Measurements from ENCODE around the gene CDK12.

CDK12 gene

DNA sequence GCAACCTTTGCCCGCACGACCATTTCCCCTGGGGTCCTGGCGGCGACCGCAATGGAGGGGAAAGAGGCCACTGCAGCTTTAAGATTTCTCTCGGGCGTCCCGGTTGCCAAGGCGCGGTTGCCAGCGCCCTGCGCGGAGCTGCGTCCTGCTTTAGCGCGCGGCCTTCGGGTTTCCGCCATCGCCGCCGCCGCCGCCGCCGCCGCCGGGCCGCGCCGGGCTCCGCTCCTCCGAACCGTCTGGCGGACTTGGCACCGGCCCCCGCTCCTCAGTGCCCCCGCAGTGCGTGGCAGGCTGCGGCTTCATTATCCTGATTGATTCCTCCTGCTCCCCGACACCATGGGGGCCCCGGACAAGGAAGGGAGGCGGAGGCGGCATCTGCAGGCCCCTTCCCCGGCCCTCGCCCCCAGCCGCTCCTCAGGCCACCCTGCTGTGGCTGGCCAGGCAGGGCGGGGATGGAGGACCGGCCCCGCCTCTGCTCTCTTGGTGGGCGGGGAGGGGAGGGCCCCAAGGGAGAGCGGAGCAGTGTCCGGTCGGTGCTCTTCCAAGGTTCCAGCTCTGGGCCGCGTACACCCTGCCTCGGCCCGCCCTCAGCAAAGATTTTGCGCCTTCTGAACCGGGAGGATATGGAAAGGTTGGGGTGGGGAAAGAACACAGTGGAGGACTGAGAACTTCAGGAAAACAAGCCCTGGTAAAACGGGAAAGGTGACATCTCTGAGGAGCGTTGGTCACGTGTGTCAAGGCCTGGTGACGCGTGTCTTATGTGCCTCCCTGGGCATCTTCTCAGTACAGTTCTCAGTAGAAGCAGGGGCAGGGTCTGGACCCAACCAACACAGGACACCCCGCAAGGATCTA, 112.4 kb downstream of the CDK12 start:
- Histone ChIP-seq H3K27ac (ENCODE audit: low read depth, low read length) (peak overlapping the region; percentile 68), H3K27me3 (ENCODE audit: control insufficient read depth in 1 of 2, insufficient read depth in 2 of 2, low read length in 2 of 2) (peaks cover 0 to 4% of the 10 kb centered on the region in 2 donors), H3K4me1 (ENCODE audit: insufficient read depth, low read length) (no peaks in the 10 kb centered on the region), H3K4me3 (ENCODE audit: low read depth in 1 of 2, low read length in 2 of 2) (peak overlapping the region; percentile 29 to 53), H3K9me3 (ENCODE audit: low read length) (no peaks in the 10 kb centered on the region), H3K36me3 (ENCODE audit: insufficient read depth, low read length) (peaks cover 6% of the 10 kb centered on the region), H3K9ac (ENCODE audit: low read length) (peak overlapping the region; percentile 23)

DNA sequence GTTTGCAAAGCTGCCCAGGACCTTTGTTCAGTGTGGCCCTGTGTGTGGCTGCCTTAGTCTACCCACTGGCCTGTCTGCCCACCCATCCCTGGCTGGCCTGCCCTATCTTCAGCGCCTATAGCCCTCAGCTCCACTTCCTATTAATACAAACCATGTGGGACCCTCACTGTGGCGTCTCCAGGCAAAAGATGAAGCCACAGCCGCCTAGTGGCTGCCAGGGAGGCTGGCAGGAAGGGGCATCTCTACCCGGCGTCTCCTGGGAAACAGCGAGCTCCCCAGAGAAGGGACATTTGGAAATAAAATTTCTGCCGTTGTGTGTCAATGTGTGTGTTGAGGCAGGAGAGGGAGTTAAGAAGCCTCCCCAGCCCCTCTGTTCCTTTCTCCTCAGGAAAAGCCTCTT, 114.9 kb downstream of the CDK12 start:
- no peaks in the 10 kb centered on the region for H3K9me3 ChIP-seq (ENCODE audit: low read length)
- H3K4me3 ChIP-seq (ENCODE audit: low read depth in 1 of 2, low read length in 2 of 2): no peak overlapping the region
- peaks cover 0 to 4% of the 10 kb centered on the region in 2 donors for H3K27me3 ChIP-seq (ENCODE audit: control insufficient read depth in 1 of 2, insufficient read depth in 2 of 2, low read length in 2 of 2)

DNA sequence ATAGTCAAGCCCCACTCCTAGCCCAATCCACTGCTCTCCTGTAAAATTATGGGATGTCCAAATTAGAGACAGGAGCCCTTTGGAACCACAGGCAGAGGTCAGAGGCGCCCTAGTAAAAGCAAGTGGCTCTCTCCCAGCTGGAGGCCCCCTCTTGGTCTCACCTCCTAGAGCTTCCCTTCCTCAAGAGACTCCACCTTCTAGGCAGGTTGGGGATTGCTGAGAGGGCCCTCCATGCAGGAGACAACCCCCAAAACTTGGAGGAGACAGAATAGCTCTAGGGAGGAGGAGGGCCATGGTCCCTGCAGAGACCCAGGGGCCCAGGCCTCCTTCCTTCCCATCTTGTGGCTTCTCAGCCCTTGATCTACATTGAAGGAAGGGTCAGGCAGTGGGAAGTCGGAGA, 117.0 kb downstream of the CDK12 start:
- Histone ChIP-seq H3K9ac (ENCODE audit: low read length) (no peak overlapping the region), H3K4me1 (ENCODE audit: insufficient read depth, low read length) (no peaks in the 10 kb centered on the region), H3K27me3 (ENCODE audit: control insufficient read depth in 1 of 2, insufficient read depth in 2 of 2, low read length in 2 of 2) (peaks cover 0 to 4% of the 10 kb centered on the region in 2 donors), H3K36me3 (ENCODE audit: insufficient read depth, low read length) (no peaks in the 10 kb centered on the region), H3K4me3 (ENCODE audit: low read depth in 1 of 2, low read length in 2 of 2) (no peak overlapping the region), H3K9me3 (ENCODE audit: low read length) (no peaks in the 10 kb centered on the region), H3K27ac (ENCODE audit: low read depth, low read length) (no peak overlapping the region)

More for the DNA sequence above, 114.9 kb downstream of the CDK12 start:
- Histone ChIP-seq H3K27ac (ENCODE audit: low read depth, low read length) (no peak overlapping the region), H3K4me1 (ENCODE audit: insufficient read depth, low read length) (no peaks in the 10 kb centered on the region), H3K36me3 (ENCODE audit: insufficient read depth, low read length) (no peaks in the 10 kb centered on the region), H3K9ac (ENCODE audit: low read length) (no peak overlapping the region)

DNA sequence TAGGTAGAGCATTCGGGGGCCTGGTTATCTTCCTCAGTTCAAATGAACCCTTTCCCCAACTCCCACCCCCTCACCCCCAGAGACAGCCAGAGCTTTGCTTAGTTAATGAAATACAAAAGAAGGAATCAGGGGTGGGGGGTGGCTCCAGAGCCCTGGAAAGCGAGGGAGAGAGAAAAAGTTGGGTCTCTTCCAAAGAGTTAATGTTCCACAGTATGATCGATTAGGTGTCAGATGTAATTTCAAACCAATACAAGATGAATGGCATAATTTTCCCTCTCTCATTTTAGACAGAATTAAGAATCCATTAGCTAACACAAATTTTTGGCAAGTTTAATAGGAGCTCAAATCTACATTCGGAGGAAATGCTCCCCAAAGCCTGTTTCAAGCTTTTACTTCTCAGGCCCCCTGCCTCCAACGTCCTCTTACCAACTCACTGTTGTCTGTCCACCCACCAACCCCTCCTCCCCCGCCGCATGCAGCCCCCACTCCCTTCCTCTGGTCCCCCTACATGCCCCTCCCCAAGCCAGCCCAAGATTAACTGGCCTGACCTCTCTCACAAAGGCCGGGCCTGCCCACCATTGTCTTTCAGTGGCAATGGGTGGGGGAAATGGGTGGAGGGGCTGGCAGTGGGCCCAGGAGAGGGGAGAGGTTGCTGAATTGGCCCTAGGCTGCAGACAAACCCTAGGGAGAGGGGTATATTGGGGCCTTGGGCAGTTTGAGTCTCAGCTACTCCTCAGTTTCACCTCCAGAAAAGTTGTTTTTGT, 118.2 kb downstream of the CDK12 start:
- Histone ChIP-seq H3K9me3 (ENCODE audit: low read length) (no peaks in the 10 kb centered on the region), H3K4me1 (ENCODE audit: insufficient read depth, low read length) (no peaks in the 10 kb centered on the region), H3K4me3 (ENCODE audit: low read depth in 1 of 2, low read length in 2 of 2) (no peak overlapping the region), H3K27ac (ENCODE audit: low read depth, low read length) (no peak overlapping the region), H3K36me3 (ENCODE audit: insufficient read depth, low read length) (no peaks in the 10 kb centered on the region), H3K9ac (ENCODE audit: low read length) (no peak overlapping the region), H3K27me3 (ENCODE audit: control insufficient read depth in 1 of 2, insufficient read depth in 2 of 2, low read length in 2 of 2) (peaks cover 0 to 4% of the 10 kb centered on the region in 2 donors)

DNA sequence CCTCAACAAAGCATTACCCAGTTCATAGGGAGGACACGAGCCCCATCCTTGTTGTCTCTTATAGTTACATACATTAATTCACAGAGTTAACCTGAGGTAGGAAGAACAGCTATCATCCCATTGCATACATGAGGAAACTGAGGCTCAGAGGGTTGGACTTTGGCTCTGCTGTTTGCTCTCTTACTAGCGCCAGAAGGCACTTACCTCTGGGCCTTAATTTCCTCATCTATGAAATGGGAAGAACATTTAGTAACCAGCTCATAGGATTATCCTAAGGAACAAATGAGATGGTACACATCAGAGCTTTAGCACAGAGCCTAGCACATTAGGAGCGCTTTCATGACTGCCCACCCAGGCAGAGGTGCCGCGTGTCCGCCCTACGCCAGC, 118.8 kb downstream of the CDK12 start:
- Histone ChIP-seq H3K4me3 (ENCODE audit: low read depth in 1 of 2, low read length in 2 of 2) (no peak overlapping the region), H3K27me3 (ENCODE audit: control insufficient read depth in 1 of 2, insufficient read depth in 2 of 2, low read length in 2 of 2) (peaks cover 0 to 4% of the 10 kb centered on the region in 2 donors), H3K9me3 (ENCODE audit: low read length) (no peaks in the 10 kb centered on the region), H3K9ac (ENCODE audit: low read length) (no peak overlapping the region), H3K36me3 (ENCODE audit: insufficient read depth, low read length) (no peaks in the 10 kb centered on the region), H3K27ac (ENCODE audit: low read depth, low read length) (no peak overlapping the region), H3K4me1 (ENCODE audit: insufficient read depth, low read length) (no peaks in the 10 kb centered on the region)

DNA sequence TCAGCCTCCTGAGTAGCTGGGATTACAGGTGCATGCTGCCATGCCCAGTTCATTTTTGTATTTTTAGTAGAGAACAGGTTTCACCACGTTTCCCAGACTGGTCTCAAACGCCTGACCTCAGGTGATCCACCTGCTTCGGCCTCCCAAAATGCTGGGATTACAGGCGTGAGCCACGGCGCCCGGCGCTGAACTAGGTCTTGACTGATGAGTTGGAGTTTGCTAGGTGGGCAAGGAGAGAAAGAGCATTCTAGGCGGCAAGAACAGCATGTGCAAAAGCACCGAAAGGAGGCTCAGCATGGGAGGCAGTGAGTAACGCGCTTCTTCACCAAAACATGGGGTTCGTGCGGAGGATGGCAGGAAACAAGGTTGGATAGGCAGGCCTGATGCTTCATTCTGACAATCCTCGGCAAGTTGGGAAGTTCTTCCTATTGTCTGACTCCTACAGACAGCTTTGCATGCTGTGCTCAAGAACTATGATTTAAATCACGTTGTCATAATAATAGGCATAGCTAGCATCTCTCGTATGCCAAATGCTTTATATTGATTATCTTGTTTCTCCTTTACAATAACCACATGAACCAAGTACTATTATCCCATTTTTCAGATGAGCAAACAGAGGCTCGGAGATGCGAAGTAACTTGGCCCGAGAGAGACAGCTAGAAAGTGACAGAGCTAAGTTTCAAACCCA, 119.9 kb downstream of the CDK12 start:
- no peak overlapping the region for H3K27ac ChIP-seq (ENCODE audit: low read depth, low read length)
- H3K27me3 ChIP-seq (ENCODE audit: control insufficient read depth in 1 of 2, insufficient read depth in 2 of 2, low read length in 2 of 2): peaks cover 0 to 4% of the 10 kb centered on the region in 2 donors
- no peak overlapping the region for H3K4me3 ChIP-seq (ENCODE audit: low read depth in 1 of 2, low read length in 2 of 2)
- H3K9ac ChIP-seq (ENCODE audit: low read length): no peak overlapping the region
- no peaks in the 10 kb centered on the region for H3K4me1 ChIP-seq (ENCODE audit: insufficient read depth, low read length)
- no peaks in the 10 kb centered on the region for H3K36me3 ChIP-seq (ENCODE audit: insufficient read depth, low read length)
- H3K9me3 ChIP-seq (ENCODE audit: low read length): no peaks in the 10 kb centered on the region

DNA sequence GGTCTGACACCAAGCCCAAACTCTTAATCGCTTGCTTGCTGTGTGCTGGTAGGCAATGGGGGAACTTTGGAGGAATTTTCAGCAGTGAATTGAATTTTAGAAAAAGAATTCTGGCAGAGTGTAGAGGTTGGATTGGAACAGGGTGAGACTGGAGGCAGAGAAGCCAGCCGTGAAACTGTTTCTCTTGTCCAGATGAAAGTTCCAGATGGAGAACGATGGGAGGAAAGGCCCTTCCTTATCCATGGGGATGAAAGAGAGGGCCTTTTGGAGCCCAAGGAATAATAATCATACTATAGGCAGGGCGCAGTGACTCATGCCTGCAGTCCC, 120.4 kb downstream of the CDK12 start:
- Histone ChIP-seq H3K27ac (ENCODE audit: low read depth, low read length) (no peak overlapping the region), H3K9me3 (ENCODE audit: low read length) (no peaks in the 10 kb centered on the region), H3K4me3 (ENCODE audit: low read depth in 1 of 2, low read length in 2 of 2) (no peak overlapping the region), H3K4me1 (ENCODE audit: insufficient read depth, low read length) (no peaks in the 10 kb centered on the region), H3K9ac (ENCODE audit: low read length) (no peak overlapping the region), H3K36me3 (ENCODE audit: insufficient read depth, low read length) (no peaks in the 10 kb centered on the region), H3K27me3 (ENCODE audit: control insufficient read depth in 1 of 2, insufficient read depth in 2 of 2, low read length in 2 of 2) (peaks cover 0 to 4% of the 10 kb centered on the region in 2 donors)

DNA sequence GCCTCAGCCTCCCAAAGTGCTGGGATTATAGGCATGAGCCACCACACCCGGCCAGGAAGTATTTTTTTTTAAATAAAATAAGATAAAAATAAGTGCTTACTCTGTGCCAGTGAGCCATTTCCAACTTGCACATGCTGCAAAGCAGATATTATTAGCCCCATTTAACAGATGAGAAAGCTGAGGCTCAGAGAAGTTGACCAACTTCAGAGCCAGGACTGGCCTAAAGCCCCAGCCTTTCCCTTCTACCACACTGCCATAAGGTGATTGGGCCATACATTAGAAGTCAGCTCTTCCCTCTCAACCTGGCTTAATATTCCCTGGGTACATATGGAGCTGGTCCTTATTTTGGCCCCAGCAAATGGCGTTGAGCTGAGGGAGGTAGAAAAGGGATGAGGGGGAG, 121.4 kb downstream of the CDK12 start:
- H3K27ac ChIP-seq (ENCODE audit: low read depth, low read length): no peak overlapping the region

More for the DNA sequence above, 121.4 kb downstream of the CDK12 start:
- Histone ChIP-seq H3K36me3 (ENCODE audit: insufficient read depth, low read length) (no peaks in the 10 kb centered on the region), H3K9ac (ENCODE audit: low read length) (no peak overlapping the region), H3K27me3 (ENCODE audit: control insufficient read depth in 1 of 2, insufficient read depth in 2 of 2, low read length in 2 of 2) (peaks cover 0 to 4% of the 10 kb centered on the region in 2 donors), H3K9me3 (ENCODE audit: low read length) (no peaks in the 10 kb centered on the region), H3K4me3 (ENCODE audit: low read depth in 1 of 2, low read length in 2 of 2) (no peak overlapping the region), H3K4me1 (ENCODE audit: insufficient read depth, low read length) (no peaks in the 10 kb centered on the region)

All from muscle layer of colon (tissue), 2 donors.